ENCODE data around the gene FAM222B.
"Not testable (repeated sequence)": the region's sequence is repeated elsewhere in the genome, so short reads cannot be mapped to it uniquely, and the experiment has no call there.

Gene FAM222B

DNA sequence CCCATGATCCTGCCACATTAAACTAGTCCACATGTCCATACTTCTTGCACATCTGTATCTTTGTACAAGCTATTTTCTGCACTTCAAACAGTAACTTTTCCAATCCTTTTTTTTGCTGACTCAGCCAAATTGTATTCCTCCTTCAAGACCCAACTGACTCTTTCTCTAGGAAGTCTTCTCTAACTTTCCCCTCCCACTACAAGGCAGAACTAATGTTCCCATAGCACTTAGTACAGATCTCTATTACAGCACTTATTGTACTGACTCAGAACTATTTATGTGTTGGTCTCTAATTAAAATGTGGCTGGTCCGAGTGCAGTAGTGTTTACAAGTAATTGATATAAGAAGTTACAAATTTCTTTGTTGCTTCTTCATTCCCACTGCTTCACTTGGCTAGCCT lies 8.2 kb downstream of the FAM222B start:
- DNase-seq, result no peak

DNA sequence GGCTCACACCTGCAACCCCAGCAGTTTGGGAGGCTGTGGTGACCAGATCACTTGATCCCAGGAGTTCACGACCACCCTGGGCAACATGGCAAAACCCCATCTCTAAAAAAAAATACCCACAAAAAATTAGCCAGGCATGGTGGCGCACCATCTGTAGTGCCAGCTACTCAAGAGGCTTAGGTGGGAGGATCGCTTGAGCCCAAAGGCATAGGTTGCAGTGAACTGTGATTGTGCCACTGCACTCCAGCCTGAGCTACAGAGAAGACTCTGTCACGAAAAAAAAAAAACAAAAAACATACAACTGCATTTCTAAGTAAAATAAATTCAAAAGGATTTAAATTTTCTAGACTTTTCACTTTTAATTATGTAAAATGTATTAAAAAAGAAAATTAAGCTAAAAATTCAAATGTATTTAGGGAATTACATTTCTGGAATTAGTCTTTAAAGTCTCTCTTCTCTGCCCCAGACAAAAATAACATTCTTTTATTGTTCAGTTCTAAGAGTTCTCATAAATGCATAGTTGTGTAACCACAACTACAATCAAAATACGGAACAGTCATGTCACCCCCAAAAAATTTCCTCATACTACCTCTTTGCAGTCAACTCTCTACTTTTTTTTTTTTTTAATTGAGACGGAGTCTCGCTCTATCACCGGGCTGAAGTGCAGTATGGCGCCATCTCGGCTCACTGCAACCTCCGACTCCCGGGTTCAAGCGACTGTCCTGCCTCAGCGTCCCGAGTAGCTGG lies 14.1 kb downstream of the FAM222B start:
- DNase-seq, result peak; percentile 24

GRCh38 chr17:28827672-28828071 lies 14.9 kb downstream of the FAM222B start:
- DNase-seq, result no peak

GRCh38 chr17:28819582-28819981 lies 23.0 kb downstream of the FAM222B start:
- DNase-seq, result no peak

- no peak for DNase-seq
These were observed 23.8 kb downstream of the FAM222B start for GRCh38 chr17:28818819-28819221.

- no peak for DNase-seq
These were observed 26.1 kb downstream of the FAM222B start for GRCh38 chr17:28816540-28816939.

GRCh38 chr17:28812748-28813377 lies 29.7 kb downstream of the FAM222B start:
- no peak for DNase-seq

DNA sequence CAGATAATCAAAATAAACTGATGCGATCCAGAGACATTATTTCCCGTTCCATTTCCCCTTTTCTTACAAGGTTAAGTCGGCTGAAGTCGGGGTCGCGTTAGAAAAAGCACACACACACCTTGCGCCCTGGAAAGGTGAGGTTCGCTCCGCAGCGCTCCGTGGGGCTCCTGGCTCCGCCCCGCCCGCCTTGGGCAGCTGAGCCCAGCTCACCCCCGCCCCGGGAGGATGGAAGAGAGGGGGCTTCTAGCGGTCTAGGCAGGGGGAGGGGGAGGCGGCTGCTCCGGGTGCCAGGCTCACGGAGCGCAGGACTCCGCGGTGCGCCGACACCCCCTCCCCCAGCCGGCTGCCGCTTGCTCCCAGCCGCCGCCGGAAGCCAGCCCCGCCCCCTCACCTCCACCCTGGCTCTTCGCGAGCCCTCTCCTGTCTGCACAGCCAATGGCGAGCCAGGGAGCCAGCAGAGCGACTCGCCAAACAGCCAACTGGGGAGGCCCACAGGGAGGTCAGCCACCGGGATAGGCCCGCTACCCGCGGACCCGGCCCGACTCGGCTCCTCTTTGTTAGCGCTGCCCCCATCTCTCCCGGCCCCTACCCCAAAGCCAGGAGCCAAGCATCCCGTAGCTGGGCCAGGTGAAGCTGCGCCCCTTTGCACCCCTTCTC lies 30.4 kb downstream of the FAM222B start:
- DNase-seq, result peak; percentile 98

DNA sequence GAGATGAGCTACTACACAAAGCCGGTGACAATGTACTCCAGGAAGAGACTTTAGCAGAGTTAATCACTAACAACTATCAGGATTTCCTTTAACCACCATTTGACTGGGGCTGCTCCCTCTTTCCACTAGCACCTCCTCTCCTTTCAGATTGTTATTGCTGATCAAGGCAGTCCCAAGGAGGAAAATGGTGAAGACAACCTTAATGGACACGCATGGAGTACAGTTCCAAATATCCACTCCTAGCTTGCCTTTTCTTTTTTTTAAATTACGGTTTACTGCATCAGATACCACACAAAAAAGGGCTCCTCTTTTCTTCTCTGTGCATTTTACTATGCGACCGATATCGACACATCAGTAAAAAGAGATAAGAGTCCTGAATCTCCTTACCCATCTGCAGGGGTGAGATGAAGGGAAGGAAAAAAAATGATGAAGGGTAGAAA lies 30.9 kb downstream of the FAM222B start:
- no peak for DNase-seq

GRCh38 chr17:28810437-28810836 lies 32.2 kb downstream of the FAM222B start:
- DNase-seq, result no peak

GRCh38 chr17:28807925-28808634 lies 34.5 kb downstream of the FAM222B start:
- no peak for DNase-seq

GRCh38 chr17:28796062-28796461 lies 46.5 kb downstream of the FAM222B start:
- DNase-seq, result no peak

DNA sequence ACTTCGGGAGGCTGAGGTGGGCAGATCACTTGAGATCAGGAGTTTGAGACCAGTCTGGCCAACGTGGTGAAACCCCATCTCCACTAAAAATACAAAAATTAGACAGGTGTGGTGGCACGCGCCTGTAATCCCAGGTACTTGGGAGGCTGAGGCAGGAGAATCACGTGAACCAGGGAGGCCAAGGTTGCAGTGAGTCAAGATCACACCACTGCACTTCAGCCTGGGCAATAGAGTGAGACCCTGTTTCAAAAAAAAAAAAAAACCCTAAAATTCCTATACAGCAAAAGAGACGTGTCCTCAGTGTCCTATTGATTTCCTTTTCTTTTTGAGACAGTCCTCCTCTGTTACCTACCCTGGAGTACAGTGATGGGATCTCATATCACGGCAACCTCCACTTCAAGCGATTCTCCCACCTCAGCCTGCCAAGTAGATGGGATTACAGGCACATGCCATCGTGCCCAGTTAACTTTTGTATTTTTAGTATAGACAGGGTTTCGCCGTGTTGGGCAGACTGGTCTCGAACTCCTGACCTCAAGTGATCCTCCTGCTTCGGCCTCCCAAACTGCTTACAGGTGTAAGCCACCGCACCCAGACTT lies 47.6 kb downstream of the FAM222B start:
- not testable (repeated sequence) for DNase-seq

- no peak for DNase-seq
These were observed 49.5 kb downstream of the FAM222B start for GRCh38 chr17:28792877-28793661.

GRCh38 chr17:28788100-28788499 lies 54.5 kb downstream of the FAM222B start:
- DNase-seq, result no peak

DNA sequence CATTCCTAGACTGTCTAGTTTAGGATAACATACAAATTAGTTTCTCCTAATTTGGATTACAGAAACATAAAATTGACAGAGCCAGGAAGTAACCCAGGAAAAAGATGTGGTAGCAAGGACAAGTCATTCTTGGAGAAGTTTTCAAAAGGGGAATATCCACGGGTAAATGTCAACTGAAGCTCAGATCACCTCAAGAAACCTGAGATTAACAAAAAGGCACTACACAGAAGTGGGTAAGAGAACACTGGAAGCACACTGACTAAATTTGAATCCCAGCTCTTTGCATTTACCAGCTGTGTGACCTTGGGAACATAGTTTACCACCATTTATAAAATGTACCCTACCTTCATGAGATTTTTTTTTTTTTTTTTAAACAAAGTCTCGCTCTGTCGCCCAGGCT lies 59.4 kb downstream of the FAM222B start:
- no peak for DNase-seq

GRCh38 chr17:28779601-28780000 lies 63.0 kb downstream of the FAM222B start:
- DNase-seq, result not testable (repeated sequence)

GRCh38 chr17:28777178-28777577 lies 65.4 kb downstream of the FAM222B start:
- no peak for DNase-seq

DNA sequence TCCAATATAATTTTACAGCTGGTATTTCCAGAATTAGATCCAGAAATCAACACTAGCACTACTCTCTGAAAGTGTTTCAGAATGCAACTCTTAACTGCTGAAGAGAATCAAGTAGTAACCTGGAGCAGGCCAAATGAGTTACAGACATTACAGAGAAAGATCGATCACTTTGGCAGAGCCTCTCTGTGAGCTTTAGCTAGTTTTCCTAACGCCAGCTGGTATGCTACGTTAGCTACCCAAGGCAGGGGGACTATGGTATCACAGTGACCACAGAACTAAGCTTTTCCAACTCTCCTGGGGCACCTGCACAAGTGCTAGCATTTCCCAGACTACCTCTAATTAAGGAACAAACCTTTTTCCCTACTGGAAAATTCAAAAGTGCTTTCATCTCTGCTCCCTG lies 68.4 kb downstream of the FAM222B start:
- no peak for DNase-seq

GRCh38 chr17:28773736-28774135 lies 68.9 kb downstream of the FAM222B start:
- no peak for DNase-seq

DNA sequence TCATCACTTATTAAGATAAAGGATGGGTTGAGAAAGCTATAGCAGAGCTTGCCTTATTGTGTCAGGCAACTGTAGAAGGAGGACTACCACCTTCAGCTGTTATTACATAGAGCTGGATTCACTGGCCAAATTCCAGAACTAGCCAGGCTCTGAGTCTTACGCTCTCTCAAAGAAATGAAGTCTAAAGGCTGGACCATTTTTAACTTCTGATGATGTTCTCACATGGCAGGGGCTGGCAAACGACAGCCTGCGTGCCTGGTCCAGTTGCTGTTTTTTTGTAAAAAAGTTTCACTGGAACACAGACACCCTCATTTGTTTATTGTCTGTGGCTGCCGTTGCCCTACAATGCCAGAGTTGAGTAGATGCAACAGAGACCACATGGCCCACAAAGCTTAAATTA lies 77.6 kb downstream of the FAM222B start:
- DNase-seq, result no peak

DNA sequence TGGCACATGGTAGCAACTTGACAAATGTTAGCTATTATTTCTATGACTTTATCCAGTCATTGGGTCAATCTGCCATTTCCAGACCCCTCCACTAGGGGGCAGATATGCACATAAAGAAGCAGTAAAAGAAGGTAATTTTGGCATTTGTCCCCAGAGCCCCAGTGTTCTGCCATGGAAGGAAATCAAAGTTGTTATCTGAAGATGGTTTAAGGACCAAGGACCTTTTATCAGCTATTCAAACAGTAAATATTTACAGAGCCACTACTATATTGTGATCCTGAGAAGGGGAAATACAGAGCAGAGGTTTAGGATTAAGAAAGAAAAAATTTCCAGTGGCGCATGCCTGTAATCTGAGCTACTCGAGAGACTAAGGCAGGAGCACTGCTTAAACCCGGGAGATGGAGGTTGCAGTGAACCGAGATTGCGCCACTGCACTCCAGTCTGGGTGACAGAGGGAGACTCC lies 78.8 kb downstream of the FAM222B start:
- DNase-seq, result peak; percentile 42
